Cardiac septum (tissue), 1 donor: ENCODE measurements around the gene SNX17. TPM values are rescaled to one million over a fixed set of nuclear protein-coding genes. Genes with fewer than 3 reads are reported as not detected.

ENCODE experiments used
- total RNA-seq: library from RNA; stranded (reverse); fragmentation: NEBNext Ultra II Directional; extraction: Animal tissue kit (Norgen Biotek cat#: 25700); gene quantifications from one replicate; pipeline ENCODE4 v1.2.1, GENCODE V29; 2021
- donor health status: DM: no; HTN: no; CAD: no.

Gene SNX17
- total RNA-seq, 1 donor from 2014 or later: 80.3 TPM

Other genes with a start within 250 kb of the SNX17 start
- 1.1 TPM for gene ABHD1, start 246.8 kb upstream of the SNX17 start, total RNA-seq
- gene PREB, start 236.0 kb upstream of the SNX17 start, total RNA-seq: 40.4 TPM
- not detected for gene PRR30, start 231.2 kb upstream of the SNX17 start, total RNA-seq
- not detected for gene TCF23, start 221.6 kb upstream of the SNX17 start, total RNA-seq
- gene ATRAID, start 158.6 kb upstream of the SNX17 start, total RNA-seq: 131 TPM
- gene SLC5A6, start 158.3 kb upstream of the SNX17 start, total RNA-seq: 11.4 TPM
- 11.0 TPM for gene CAD, start 153.2 kb upstream of the SNX17 start, total RNA-seq
- 10.2 TPM for gene SLC30A3, start 107.6 kb upstream of the SNX17 start, total RNA-seq
- gene DNAJC5G, start 95.2 kb upstream of the SNX17 start, total RNA-seq: 1.6 TPM
- 218 TPM for gene TRIM54, start 88.2 kb upstream of the SNX17 start, total RNA-seq
- 2.1 TPM for gene UCN, start 62.2 kb upstream of the SNX17 start, total RNA-seq
- 69.3 TPM for gene MPV17, start 47.5 kb upstream of the SNX17 start, total RNA-seq
- 23.9 TPM for gene GTF3C2, start 13.9 kb upstream of the SNX17 start, total RNA-seq
- 34.9 TPM for gene EIF2B4, start 278 bp upstream of the SNX17 start, total RNA-seq
- gene ZNF513, start 10.1 kb downstream of the SNX17 start, total RNA-seq: 10.6 TPM
- gene PPM1G, start 39.0 kb downstream of the SNX17 start, total RNA-seq: 32.0 TPM
- 64.6 TPM for gene NRBP1, start 58.0 kb downstream of the SNX17 start, total RNA-seq
- not detected for gene KRTCAP3, start 71.8 kb downstream of the SNX17 start, total RNA-seq
- gene IFT172, start 119.1 kb downstream of the SNX17 start, total RNA-seq: 18.7 TPM
- 3.0 TPM for gene FNDC4, start 124.6 kb downstream of the SNX17 start, total RNA-seq
- gene GCKR, start 126.2 kb downstream of the SNX17 start, total RNA-seq: not detected
- 20.7 TPM for gene ZNF512, start 212.4 kb downstream of the SNX17 start, total RNA-seq